Fibroblast of lung (primary cell): ENCODE results near the gene CHAT.
A peak's percentile ranks its signal among the peaks of the same experiment; 100 is the strongest.

ENCODE experiments used
- EZH2 ChIP-seq: IDR thresholded peaks from 2 replicates; pipeline ENCODE4 v1.5.1; 2012; ENCODE audit warnings: low read length, control low read depth, mild to moderate bottlenecking; ENCODE audit errors: missing control alignments
- TF ChIP-seq, protein P1 (sequence below), 2 donors: IDR thresholded peaks in 1 of 2; conservative IDR thresholded peaks in 1 of 2; 1 replicate in 1 of 2; 2 replicates in 1 of 2; pipeline ENCODE4 v1.5.1; 2011 to 2012; ENCODE audit warnings: low read length in 2 of 2, control low read depth in 1 of 2, inconsistent platforms in 1 of 2, low read depth in 1 of 2, mild to moderate bottlenecking in 1 of 2

GRCh38 chr10:49611816-49612512 is 1.9 kb upstream of the CHAT start:
- peak; percentile 54 for TF ChIP-seq EZH2
- TF ChIP-seq, protein P1, sequence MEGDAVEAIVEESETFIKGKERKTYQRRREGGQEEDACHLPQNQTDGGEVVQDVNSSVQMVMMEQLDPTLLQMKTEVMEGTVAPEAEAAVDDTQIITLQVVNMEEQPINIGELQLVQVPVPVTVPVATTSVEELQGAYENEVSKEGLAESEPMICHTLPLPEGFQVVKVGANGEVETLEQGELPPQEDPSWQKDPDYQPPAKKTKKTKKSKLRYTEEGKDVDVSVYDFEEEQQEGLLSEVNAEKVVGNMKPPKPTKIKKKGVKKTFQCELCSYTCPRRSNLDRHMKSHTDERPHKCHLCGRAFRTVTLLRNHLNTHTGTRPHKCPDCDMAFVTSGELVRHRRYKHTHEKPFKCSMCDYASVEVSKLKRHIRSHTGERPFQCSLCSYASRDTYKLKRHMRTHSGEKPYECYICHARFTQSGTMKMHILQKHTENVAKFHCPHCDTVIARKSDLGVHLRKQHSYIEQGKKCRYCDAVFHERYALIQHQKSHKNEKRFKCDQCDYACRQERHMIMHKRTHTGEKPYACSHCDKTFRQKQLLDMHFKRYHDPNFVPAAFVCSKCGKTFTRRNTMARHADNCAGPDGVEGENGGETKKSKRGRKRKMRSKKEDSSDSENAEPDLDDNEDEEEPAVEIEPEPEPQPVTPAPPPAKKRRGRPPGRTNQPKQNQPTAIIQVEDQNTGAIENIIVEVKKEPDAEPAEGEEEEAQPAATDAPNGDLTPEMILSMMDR (conservative IDR thresholded peaks at IDR 0.05 in 1 of 2, IDR thresholded peaks at IDR 0.05 in 1 of 2; ENCODE audit: low read depth in 1 of 2, low read length in 2 of 2), result no peak
